ENCODE data around the gene DNAH17. TPM values are rescaled to one million over a fixed set of nuclear protein-coding genes. Genes with fewer than 3 reads are reported as not detected.

Gene DNAH17
- total and polyA plus RNA-seq, 2 of the 13 experiments (the other 11 are each of a cell fraction or from before 2014, with no cell fraction given): 0.86 to 1.6 TPM

DNA sequence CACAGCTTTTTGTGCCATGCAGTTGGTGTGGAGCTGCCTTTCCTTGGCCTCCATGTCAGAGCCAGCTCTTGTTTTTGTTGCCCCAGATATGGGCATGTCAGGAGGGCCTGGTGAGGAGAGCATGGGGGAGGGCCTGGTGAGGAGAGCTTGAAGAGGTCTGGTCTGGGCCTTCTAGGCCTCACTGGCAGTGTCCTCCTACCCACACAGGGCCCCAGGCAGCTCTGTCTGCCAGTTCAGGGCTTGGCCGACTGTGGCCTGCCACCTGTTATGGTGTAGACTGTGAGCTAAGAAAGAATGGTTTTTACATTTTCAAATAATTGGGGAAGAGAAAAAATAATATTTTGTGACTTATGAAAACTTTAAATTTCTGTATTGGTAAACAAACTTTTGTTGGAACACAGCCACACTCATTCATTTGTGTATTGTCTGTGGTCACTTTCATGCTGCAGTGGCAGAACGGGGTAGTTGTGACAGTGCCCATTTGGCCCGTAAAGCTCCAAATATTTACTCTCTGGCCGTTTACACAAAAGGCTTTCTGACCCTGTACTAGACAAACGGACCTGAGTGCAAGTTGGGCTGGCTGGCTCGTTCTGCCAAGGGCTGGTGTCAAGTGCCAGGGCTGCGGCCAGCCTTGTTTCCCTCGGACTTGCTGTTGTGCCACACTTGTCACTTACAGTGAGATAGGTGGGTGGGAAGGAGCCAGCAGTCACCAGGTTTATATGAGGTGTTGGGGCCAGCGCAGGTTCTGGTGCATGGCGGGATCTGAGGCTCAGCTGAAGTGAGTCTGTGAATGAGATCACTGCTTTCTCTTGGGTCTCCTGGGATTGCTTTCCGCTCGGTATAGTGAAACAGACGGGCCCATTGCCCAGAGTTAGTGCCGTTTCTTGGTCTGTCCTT is 180.5 kb downstream of the DNAH17 start (continued):
- TF ChIP-seq, protein P1, sequence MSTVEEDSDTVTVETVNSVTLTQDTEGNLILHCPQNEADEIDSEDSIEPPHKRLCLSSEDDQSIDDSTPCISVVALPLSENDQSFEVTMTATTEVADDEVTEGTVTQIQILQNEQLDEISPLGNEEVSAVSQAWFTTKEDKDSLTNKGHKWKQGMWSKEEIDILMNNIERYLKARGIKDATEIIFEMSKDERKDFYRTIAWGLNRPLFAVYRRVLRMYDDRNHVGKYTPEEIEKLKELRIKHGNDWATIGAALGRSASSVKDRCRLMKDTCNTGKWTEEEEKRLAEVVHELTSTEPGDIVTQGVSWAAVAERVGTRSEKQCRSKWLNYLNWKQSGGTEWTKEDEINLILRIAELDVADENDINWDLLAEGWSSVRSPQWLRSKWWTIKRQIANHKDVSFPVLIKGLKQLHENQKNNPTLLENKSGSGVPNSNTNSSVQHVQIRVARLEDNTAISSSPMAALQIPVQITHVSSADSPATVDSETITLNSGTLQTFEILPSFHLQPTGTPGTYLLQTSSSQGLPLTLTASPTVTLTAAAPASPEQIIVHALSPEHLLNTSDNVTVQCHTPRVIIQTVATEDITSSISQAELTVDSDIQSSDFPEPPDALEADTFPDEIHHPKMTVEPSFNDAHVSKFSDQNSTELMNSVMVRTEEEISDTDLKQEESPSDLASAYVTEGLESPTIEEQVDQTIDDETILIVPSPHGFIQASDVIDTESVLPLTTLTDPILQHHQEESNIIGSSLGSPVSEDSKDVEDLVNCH (CRISPR knock-in tag; IDR thresholded peaks at IDR 0.05): no peak
- TF ChIP-seq TOPORS (CRISPR knock-in tag; IDR thresholded peaks at IDR 0.05) (no peak), ZNF234 (CRISPR knock-in tag; conservative IDR thresholded peaks at IDR 0.05) (no peak), ZNF12 (CRISPR knock-in tag; IDR thresholded peaks at IDR 0.05) (no peak), POLR2G (IDR thresholded peaks at IDR 0.05; ENCODE audit: low read depth, low read length) (no peak), ZNF138 (CRISPR knock-in tag; IDR thresholded peaks at IDR 0.05; ENCODE audit: low read depth) (no peak), ZNF724P (CRISPR knock-in tag; IDR thresholded peaks at IDR 0.05; ENCODE audit: borderline replicate concordance) (no peak), SOX6 (IDR thresholded peaks at IDR 0.05) (no peak), SOX6 (CRISPR knock-in tag; IDR thresholded peaks at IDR 0.05) (peak; percentile 59), SAP130 (CRISPR knock-in tag; IDR thresholded peaks at IDR 0.05; ENCODE audit: low read depth) (peak; percentile 64), ZNF562 (CRISPR knock-in tag; IDR thresholded peaks at IDR 0.05; ENCODE audit: borderline replicate concordance) (no peak), SOX5 (CRISPR knock-in tag; IDR thresholded peaks at IDR 0.05; ENCODE audit: borderline replicate concordance) (peak; percentile 65; the same call in 1 of the 2 replicates), ZBTB21 (CRISPR knock-in tag; IDR thresholded peaks at IDR 0.05) (no peak), SMAD3 (CRISPR knock-in tag; IDR thresholded peaks at IDR 0.05) (no peak), EED (CRISPR knock-in tag; IDR thresholded peaks at IDR 0.05) (no peak), FIP1L1 (IDR thresholded peaks at IDR 0.05; ENCODE audit: borderline replicate concordance, insufficient read depth, low read depth, low read length) (no peak), RFX1 (IDR thresholded peaks at IDR 0.05) (no peak), NR2F6 (IDR thresholded peaks at IDR 0.05) (no peak), NR2F6 (CRISPR knock-in tag; IDR thresholded peaks at IDR 0.05) (peak; percentile 56; the same call in 1 of the 2 replicates), SAFB2 (CRISPR knock-in tag; IDR thresholded peaks at IDR 0.05; ENCODE audit: borderline replicate concordance, low read depth) (0 out of 2 replicates have a peak, but pooled peaks have one; percentile 39), GFI1 (CRISPR knock-in tag; IDR thresholded peaks at IDR 0.05; ENCODE audit: borderline replicate concordance) (no peak)
- TF ChIP-seq, protein P2, sequence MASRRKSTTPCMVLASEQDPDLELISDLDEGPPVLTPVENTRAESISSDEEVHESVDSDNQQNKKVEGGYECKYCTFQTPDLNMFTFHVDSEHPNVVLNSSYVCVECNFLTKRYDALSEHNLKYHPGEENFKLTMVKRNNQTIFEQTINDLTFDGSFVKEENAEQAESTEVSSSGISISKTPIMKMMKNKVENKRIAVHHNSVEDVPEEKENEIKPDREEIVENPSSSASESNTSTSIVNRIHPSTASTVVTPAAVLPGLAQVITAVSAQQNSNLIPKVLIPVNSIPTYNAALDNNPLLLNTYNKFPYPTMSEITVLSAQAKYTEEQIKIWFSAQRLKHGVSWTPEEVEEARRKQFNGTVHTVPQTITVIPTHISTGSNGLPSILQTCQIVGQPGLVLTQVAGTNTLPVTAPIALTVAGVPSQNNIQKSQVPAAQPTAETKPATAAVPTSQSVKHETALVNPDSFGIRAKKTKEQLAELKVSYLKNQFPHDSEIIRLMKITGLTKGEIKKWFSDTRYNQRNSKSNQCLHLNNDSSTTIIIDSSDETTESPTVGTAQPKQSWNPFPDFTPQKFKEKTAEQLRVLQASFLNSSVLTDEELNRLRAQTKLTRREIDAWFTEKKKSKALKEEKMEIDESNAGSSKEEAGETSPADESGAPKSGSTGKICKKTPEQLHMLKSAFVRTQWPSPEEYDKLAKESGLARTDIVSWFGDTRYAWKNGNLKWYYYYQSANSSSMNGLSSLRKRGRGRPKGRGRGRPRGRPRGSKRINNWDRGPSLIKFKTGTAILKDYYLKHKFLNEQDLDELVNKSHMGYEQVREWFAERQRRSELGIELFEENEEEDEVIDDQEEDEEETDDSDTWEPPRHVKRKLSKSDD (CRISPR knock-in tag; IDR thresholded peaks at IDR 0.05; ENCODE audit: low read depth): no peak
- TF ChIP-seq, protein P3, sequence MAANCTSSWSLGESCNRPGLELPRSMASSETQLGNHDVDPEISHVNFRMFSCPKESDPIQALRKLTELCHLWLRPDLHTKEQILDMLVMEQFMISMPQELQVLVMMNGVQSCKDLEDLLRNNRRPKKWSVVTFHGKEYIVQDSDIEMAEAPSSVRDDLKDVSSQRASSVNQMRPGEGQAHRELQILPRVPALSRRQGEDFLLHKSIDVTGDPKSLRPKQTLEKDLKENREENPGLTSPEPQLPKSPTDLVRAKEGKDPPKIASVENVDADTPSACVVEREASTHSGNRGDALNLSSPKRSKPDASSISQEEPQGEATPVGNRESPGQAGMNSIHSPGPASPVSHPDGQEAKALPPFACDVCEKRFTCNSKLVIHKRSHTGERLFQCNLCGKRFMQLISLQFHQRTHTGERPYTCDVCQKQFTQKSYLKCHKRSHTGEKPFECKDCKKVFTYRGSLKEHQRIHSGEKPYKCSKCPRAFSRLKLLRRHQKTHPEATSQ (CRISPR knock-in tag; IDR thresholded peaks at IDR 0.05; ENCODE audit: borderline replicate concordance): no peak

Measured in HepG2 (cell line).